ENCODE results near the gene OR5AR1. TPM values are rescaled to one million over a fixed set of nuclear protein-coding genes. Genes with fewer than 3 reads are reported as not detected.

OR5AR1 gene
- total RNA-seq: not detected in 2 replicates

DNA sequence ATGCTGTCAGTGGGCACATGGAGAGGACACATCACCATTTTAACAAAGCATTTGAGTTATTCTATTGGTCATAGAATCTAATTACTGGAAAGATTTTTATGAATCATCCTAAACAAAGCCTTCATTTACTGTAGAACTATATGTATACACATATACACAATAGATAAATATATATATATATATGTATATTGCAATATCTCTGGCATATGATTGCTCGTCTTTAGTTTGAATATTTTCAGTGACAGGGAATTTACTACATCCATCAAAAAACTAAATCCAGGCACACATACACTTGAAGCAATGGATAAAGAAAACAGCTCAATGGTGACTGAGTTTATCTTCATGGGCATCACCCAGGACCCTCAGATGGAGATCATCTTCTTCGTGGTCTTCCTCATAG lies at the start of gene OR5AR1:
TSS of gene OR5AR1 (plus strand) at position 301 of the 400 bp plus-strand sequence. CDS start at position 301, 0 bp downstream.

DNA sequence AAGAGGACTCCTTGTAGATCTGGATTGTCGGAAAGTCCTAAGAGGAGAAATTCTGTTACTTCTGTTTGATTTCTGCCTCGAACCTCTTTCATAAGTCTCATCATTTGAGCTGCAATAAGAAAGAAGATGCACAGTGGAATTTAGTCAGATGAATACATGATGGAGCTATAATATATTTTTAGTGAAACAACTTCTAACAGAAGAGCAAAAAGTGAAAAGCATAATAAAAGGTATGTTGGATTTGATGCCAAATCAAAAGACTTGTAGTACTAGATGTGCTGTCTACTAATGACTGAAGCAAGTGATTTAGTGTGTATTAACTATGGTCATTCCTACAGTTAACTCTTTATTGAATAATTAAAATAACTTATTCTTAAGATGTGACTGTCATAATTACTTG lies 21.1 kb upstream of the OR5AR1 start, which contains the start of gene OR5AP2:
TSS of gene OR5AP2 (minus strand) at position 101 of the 400 bp plus-strand sequence. CDS start at position 101, 0 bp downstream.

DNA sequence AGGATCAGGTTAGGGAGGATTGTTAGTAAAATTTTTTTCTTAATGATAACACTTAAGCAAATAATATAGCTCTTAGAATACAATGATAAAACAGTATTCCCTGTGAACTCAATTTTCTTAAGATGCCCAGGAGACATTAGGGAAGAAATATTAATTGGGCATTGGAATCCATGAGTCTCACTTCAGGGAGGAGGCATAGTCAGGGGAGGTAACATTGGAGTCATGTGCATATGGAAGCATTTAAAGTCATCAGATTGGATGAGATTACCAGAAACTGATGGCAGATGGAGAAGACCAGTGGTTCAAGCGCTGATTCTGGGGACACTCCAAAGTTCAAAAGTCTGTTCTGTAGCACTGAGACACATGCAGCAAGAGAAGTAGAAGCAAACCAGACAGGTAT lies 35.3 kb downstream of the OR5AR1 start, which contains the start of gene OR9G1:
TSS of gene OR9G1 (plus strand) at position 301 of the 400 bp plus-strand sequence. CDS start 1,293 bp downstream, outside the sequence.

Other genes starting within 250 kb of the OR5AR1 start
- not detected in 2 replicates for gene OR5M3, start 190.3 kb upstream of the OR5AR1 start, total RNA-seq
- not detected in 2 replicates for gene OR5M8, start 172.3 kb upstream of the OR5AR1 start, total RNA-seq
- not detected in 2 replicates for gene OR5M11, start 120.4 kb upstream of the OR5AR1 start, total RNA-seq
- not detected in 2 replicates for gene OR5M10, start 86.0 kb upstream of the OR5AR1 start, total RNA-seq
- gene OR5M1, start 48.8 kb upstream of the OR5AR1 start, total RNA-seq: not detected in 2 replicates
- not detected in 2 replicates for gene OR5AP2, start 21.2 kb upstream of the OR5AR1 start, total RNA-seq
- not detected in 2 replicates for gene OR9G1, start 35.4 kb downstream of the OR5AR1 start, total RNA-seq
- gene OR9G4, start 85.0 kb downstream of the OR5AR1 start, total RNA-seq: not detected in 2 replicates